Inflammatory macrophage treated with lipopolysaccharide for 4 hours (primary cell): ENCODE results near the gene BAZ1A.

Experiments used
- DNase-seq: peaks from one replicate; pipeline ENCODE4 v3.0.0-alpha.2; 2020

Gene BAZ1A

GRCh38 chr14:34721129-34721528, 154.0 kb downstream of the BAZ1A start:
- DNase-seq, result no peak

- DNase-seq, result no peak
Measured at GRCh38 chr14:34718750-34719304, 156.3 kb downstream of the BAZ1A start.

- no peak for DNase-seq
Measured at GRCh38 chr14:34715127-34715863, 159.9 kb downstream of the BAZ1A start.

- peak; percentile 63 for DNase-seq
Measured at GRCh38 chr14:34714320-34715126, 160.6 kb downstream of the BAZ1A start, which contains the start of gene CFL2. TSS of gene CFL2 (minus strand) at chr14:34714593. CDS start at chr14:34714540, 53 bp downstream.

GRCh38 chr14:34713681-34714319, 161.4 kb downstream of the BAZ1A start:
- DNase-seq, result peak; percentile 70

GRCh38 chr14:34713122-34713680, 162.0 kb downstream of the BAZ1A start:
- peak; percentile 22 for DNase-seq

- DNase-seq, result no peak
Measured at GRCh38 chr14:34711796-34712712, 163.1 kb downstream of the BAZ1A start.

GRCh38 chr14:34711169-34711568, 164.0 kb downstream of the BAZ1A start:
- DNase-seq, result no peak

- DNase-seq, result no peak
Measured at GRCh38 chr14:34710744-34711143, 164.4 kb downstream of the BAZ1A start.

- DNase-seq, result no peak
Measured at GRCh38 chr14:34710006-34710405, 165.2 kb downstream of the BAZ1A start.

GRCh38 chr14:34707722-34708121, 167.4 kb downstream of the BAZ1A start:
- no peak for DNase-seq
